Stimulated activated CD8-positive, alpha-beta memory T cell treated with anti-CD3 and anti-CD28 coated beads, Interleukin-15, amount 100 ng/mL, for 4 hours (primary cell): ENCODE data around the gene WDR88.
"Not testable (repeated sequence)": the region's sequence is repeated elsewhere in the genome, so short reads cannot be mapped to it uniquely, and the experiment has no call there.

Experiments used
- DNase-seq, 2 donors: peaks; one replicate each; pipeline ENCODE4 v3.0.0-alpha.2; 2020; ENCODE audit warnings: low read depth in 2 of 2

The WDR88 gene

GRCh38 chr19:33129901-33130300 lies 2.0 kb upstream of the WDR88 start:
- no peak for DNase-seq

- DNase-seq = no peak
Observed at GRCh38 chr19:33130433-33130832, 1.5 kb upstream of the WDR88 start.

DNA sequence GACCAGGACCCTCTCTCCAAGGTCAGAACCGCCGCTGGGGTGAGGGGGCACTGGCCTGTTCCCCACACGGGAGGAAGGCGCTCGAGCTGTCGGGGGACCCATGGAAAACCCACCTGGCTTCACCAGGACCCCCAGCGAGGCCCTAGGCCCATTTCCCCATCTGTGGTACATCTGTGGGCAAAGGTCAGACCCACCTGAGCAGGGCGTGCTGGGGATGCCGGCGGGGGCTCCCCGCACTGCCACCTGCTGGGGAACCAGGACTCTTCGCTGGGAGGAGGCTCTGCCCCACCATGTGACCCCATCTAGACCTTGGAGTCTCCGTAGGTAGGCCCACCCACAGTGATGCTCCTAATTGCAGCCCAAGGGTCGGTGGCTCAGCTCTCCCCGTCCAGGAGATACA lies 511 bp downstream of the WDR88 start:
- no peak for DNase-seq

DNA sequence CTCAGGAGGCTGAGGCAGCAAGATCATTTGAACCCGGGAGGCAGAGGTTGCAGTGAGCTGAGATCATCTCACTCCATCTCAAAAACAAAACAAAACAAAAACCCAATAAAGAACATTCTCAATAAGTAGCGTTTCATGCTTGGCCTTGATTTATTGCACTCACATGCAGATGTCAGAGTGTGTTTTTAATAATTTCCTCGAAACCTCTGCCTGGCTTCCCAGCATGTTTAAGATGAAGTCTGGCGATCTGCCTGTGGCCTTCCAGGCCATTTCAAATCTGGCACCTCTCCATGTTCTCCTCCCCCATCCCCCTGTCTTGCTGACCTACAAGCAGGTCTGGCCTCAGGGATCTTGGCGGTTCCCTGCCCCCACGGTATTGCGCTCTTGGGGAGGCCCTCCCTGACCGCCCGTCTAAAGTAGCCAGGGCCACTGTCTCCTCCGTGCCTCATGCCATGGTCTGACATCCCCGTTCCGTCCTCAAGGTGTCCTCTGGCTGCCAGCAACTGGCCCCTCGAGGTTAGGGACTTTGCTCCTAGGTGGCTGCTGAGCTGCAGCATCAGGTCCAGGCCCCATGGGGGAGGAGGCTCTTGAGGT lies 1.6 kb downstream of the WDR88 start:
- DNase-seq = no peak

GRCh38 chr19:33134571-33135041 lies 2.7 kb downstream of the WDR88 start:
- DNase-seq = peak; percentile 29 to 43

DNA sequence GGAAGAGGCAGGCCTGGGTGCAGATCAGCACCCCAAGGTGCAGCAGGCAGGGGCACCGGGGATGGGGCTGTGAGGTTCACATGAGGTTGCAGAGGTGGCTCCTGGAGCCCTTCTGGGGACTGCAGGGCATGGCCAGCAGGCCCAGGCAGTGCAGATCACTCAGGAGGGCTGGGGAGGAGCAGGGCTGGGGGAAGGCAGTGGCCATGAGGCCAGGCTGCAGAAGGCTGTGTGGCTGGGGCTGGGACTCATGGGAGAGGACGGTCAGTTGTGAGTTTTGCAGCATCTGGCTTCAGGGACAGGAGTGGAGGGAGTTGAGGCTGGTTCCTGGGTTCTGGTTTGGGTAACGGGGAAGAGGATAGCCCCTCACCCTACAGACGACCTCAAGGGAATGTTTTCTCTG lies 7.3 kb downstream of the WDR88 start:
- DNase-seq = no peak

GRCh38 chr19:33143897-33144405 lies 12.0 kb downstream of the WDR88 start:
- peak; percentile 19 to 24 for DNase-seq

DNA sequence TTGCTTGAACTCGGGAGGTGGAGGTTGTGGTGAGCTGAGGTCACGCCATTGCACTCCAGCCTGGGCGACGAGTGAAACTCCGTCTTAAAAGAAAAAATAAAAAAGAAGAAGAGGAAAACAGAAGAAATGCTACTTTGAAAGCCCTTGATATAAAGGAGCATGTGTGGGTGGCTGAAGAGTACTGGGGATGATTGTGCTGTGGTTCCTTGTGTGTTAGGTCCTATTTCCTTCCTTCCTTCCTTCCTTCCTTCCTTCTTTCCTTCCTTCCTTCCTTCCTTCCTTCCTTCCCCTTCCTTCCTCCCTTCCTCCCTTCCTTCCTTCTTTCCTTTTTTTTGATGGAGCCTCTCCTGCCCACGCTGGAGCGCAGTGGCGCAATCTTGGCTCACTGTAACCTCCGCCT lies 14.3 kb downstream of the WDR88 start:
- no peak for DNase-seq

DNA sequence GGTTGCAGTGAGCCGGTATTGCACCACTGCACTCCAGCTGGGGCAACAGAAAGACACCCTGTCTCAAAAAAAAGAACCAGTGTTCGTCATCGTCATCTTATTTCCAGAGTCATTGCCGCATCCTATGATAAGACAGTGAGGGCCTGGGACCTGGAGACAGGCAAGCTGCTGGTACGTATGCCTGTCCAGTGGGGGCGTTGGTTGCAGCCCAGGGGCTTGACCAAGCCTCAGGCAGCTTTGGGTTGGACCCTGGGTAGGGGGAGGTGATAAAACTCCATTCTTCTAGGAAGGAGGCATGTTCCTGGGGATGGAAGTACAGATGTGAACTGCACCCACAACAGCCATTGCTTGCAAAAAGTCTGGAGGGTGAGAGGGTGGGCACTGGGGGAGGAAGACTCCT lies 15.6 kb downstream of the WDR88 start:
- no peak for DNase-seq

GRCh38 chr19:33150852-33151518 lies 19.1 kb downstream of the WDR88 start:
- DNase-seq = no peak

- DNase-seq = no peak
Observed at GRCh38 chr19:33152176-33152575, 20.3 kb downstream of the WDR88 start.

GRCh38 chr19:33152625-33153024 lies 20.7 kb downstream of the WDR88 start:
- DNase-seq = not testable (repeated sequence)

GRCh38 chr19:33154313-33154712 lies 22.4 kb downstream of the WDR88 start:
- DNase-seq = not testable (repeated sequence)

DNA sequence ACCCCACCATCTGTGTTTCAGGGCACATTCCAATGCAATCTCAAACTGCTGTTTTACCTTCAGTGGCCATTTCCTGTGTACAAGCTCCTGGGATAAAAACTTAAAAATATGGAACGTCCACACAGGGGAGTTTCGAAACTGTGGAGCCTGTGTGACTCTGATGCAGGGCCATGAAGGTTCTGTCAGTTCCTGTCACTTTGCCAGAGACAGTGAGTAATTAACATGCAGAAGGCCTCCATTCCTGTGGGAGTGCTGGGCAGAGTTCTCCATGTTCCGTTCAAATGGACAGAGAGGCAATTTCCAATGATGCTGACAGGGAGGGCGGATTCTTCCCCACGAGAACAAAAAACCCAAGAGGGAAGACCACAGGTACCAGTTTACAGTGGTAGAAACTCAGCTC lies 24.4 kb downstream of the WDR88 start:
- DNase-seq = no peak

DNA sequence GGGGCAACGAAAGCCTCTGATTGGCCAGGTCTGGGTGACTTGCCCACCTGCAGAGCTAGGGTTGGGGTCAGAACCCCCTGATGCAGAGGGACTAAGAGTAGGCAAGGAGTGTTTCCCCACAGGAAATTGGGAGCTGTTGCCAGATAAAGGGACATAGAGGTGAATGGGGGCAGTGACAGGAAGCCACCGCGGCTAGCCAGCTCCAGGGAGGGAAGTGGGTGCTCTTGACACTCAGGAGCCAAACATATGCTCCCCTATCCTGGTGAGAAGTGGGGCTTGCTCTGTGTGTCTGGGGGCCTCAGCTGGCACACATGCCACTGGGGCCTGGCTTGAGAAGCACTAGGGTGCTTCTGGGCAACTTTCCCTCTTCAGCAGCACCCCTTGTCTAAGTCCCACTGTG lies 26.0 kb downstream of the WDR88 start:
- no peak for DNase-seq

GRCh38 chr19:33158365-33158764 lies 26.5 kb downstream of the WDR88 start:
- DNase-seq = no peak

DNA sequence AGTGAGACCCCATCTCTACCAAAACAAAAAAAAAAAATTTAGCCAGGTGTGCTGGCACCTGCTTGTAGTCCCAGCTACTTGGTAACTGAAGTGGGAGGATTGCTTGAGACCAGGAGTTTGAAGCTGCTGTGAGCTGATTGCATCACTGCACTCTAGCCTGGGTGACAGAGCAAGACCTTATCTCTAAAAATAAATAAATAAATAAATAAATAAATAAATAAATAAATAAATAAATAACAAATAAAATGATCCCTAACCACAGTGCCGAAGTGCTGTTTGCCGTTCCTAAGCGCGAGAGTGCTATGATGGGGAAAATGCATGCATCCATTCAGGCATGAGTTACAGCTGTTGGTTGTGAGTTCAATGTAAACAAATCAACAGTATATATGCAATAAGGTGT lies 27.2 kb downstream of the WDR88 start:
- no peak for DNase-seq

DNA sequence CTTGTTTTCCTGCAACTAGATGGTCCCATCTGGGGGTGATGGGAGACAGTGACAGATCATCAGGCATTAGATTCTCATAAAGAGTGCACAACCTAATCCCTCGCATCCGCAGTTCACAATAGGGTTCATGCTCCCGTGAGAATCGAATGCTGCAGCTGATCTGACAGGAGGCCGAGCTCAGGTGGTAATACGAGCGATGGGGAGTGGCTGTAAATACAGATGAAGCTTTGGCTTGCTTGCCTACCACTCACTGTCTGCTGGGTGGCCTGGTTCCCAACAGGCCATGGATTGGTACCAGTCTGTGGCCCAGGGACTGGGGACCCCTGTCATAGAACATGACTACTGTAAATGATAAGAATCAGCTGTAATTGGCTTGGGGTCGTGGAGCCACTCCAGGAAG lies 28.0 kb downstream of the WDR88 start:
- no peak for DNase-seq

DNA sequence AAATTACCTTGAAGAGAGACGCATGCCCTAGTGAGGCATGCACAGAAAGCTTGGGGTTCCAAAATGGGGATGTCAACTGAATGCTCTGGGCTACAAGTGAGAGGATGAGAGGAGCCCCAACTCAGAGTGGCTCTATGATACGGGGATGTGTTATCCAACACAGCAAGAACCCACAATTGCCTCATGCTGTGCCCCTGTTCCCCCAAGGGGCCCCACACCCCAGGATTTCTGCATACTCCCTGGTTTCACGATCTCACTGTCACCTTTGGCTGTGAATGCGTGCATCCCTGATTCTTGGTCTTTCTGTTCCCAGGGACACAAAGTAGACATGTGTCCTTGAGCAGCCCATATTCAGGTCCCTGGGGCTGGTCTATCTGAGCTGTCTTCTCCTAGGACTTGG lies 29.3 kb downstream of the WDR88 start:
- no peak for DNase-seq

DNA sequence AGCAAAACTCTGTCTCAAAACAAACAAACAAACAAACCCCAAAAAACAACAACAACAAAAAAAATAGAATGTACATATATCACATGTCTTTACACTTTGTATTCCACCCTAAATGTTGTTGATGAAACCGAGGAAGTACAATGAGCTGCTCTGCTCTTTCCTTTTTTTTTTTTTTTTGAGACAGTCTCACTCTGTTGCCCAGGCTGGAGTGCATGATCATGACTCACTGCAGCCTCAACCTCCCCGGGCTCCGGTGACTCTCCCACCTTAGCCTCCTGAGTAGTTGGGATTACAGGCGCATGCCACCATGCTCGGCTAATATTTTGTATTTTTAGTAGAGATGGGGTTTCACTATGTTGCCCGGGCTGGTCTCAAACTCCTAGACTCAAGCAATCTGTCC lies 31.6 kb downstream of the WDR88 start:
- no peak for DNase-seq

DNA sequence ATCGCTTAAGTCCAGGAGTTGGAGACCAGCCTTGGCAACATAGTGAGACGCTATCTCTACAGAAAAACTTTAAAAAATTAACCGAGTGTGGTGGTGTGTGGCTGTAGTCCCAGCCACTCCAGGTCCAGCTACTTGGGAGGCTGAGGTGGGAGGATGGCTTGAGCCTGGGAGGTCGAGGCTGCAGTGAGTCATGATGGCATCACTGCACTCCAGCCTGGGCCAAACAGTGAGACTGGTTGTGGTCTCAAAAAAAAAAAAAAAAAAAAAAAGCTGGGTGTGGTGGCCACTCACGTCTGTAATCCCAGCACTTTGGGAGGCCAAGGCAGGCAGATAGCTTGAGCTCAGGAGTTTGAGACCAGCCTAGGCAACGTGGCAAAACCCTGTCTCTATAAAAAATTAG lies 34.1 kb downstream of the WDR88 start:
- DNase-seq = not testable (repeated sequence)

- DNase-seq = no peak
Observed at GRCh38 chr19:33167438-33167837, 35.5 kb downstream of the WDR88 start.

GRCh38 chr19:33168528-33168927 lies 36.6 kb downstream of the WDR88 start:
- no peak for DNase-seq
